IPS-18c (cell line): Measurements from ENCODE around the gene C6orf15.

Experiments used
- H3K4me3 ChIP-seq: 2 replicates; pipeline ENCODE4 v1.7.0; 2013; ENCODE audit warnings: low read depth, mild to moderate bottlenecking, low read length, moderate library complexity; ENCODE audit not compliant: insufficient read depth
- H3K9me3 ChIP-seq: one replicate; pipeline ENCODE4 v1.6.1; 2013; ENCODE audit warnings: mild to moderate bottlenecking, low read length, moderate library complexity; ENCODE audit not compliant: control insufficient read depth, insufficient read depth

Gene C6orf15

DNA sequence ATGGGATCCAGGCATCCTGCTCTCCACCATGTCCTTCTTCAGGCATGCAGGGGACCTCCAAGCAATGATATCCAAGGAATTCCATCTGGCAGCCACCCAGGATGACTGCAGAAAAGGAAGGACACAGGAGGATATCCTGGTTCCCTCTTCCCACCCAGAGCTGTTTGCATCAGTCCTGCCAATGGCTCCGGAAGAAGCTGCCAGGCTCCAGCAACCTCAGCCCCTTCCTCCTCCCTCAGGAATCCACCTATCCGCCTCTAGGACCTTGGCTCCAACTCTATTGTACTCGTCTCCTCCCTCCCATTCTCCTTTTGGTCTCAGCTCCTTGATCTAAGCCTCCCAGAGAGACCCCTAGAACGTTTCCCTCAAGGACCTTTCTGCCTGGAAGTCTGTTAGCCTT, 27.2 kb upstream of the C6orf15 start:
- Histone ChIP-seq H3K9me3 (no peaks in the 10 kb centered on the region), H3K4me3 (no peak overlapping the region)

DNA sequence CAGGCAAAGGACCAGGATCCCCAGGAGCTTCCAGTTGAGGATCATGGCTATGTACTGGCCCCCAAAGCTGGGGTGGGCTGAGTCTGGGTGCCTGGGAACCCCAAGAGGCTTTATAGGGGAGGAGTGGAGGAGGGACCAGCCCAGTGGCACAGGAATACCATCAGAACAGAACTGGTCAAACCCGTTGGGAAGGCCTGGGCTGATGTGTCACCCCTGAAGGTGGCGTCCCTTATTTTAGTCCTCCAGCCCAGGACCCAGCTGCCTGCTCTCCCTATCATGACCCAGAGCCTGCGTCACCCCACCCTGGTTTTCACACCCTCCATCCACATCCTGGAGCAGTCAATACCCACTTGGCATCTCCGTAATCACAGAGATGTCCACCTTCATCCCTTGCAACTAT, 26.6 kb upstream of the C6orf15 start, which contains the start of gene PSORS1C2:
TSS of gene PSORS1C2 (minus strand) at position 85 of the 400 bp plus-strand sequence. CDS start at position 45, 40 bp downstream.
- Histone ChIP-seq H3K9me3 (no peaks in the 10 kb centered on the region), H3K4me3 (peak within 1 kb of the TSS; percentile 31; the same call in 1 of the 2 replicates)

DNA sequence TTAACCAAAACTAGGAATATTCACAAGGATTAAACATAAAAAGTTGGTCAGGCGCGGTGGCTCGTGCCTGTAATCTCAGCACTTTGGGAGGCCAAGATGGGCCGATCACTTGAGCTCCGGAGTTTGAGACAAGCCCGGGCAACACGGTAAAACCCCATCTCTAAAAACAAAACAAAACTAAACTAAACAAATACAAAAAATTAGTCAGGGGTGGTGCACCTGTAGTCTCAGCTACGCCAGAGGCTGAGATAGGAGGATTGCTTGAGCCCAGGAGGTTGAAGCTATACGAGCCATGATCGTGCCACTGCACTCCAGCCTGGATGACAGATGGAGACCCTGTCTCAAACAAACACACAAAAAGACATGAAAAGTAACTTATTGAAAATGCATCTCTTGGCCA, 23.3 kb upstream of the C6orf15 start:
- no peaks in the 10 kb centered on the region for H3K9me3 ChIP-seq
- no peak overlapping the region for H3K4me3 ChIP-seq

DNA sequence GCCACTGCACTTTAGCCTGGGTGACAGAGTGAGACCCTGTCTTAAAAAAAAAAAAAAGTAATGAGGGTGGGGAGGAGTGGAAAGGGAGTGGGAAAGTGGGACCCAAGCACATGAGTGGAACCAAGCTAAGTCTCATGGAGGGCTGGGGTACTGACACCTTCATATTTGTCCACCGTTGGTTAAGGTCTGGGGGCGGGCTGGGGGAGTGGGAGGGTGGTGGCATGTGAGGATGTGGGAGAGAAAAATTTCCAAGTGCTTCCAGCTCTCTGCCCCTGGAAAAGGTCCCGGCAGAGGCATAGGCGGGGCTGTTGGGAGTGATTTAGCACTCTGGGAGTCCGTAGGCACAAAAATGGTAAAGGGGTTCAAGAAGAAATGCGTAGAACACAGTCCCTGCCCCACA, 20.4 kb upstream of the C6orf15 start:
- Histone ChIP-seq H3K9me3 (no peaks in the 10 kb centered on the region), H3K4me3 (no peak overlapping the region)

DNA sequence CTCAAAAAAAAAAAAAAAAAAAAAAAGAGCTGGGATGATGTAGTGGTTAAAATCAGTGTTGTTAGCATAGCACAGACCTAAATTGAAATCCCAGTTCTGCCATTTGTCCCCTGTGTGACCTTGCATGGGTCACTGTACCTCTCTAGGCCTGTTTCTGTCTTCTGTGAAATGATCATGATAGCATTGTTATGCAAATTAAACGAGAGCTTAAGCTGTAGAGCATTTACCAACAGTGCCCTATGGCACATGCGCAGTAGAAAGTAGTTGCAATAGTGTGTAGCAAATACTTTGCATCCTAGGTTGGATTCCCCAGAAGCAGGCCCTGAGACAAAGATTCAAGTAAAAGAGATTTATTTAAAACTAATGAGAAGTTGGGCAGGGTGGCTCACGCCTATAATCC, 19.2 kb upstream of the C6orf15 start:
- Histone ChIP-seq H3K9me3 (no peaks in the 10 kb centered on the region), H3K4me3 (no peak overlapping the region)

DNA sequence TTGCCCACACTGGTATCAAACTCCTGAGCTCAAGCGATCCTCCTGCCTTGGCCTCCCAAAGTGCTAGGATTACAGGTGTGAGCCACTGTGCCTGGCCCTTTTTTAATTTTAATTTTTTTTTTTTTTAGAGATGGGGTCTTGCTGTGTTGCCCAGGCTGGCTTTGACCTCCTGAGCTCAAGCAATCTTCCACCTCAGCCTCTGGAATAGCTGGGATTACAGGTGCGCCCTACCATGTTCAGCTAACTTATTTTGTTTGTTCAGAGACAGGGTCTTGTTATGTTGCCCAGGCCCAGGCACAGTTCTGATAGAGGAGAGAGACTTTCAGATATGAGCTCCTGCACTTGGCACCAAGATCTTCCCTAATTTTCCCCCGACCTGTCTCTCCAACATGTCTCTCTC, 18.4 kb upstream of the C6orf15 start:
- Histone ChIP-seq H3K9me3 (no peaks in the 10 kb centered on the region), H3K4me3 (no peak overlapping the region)

DNA sequence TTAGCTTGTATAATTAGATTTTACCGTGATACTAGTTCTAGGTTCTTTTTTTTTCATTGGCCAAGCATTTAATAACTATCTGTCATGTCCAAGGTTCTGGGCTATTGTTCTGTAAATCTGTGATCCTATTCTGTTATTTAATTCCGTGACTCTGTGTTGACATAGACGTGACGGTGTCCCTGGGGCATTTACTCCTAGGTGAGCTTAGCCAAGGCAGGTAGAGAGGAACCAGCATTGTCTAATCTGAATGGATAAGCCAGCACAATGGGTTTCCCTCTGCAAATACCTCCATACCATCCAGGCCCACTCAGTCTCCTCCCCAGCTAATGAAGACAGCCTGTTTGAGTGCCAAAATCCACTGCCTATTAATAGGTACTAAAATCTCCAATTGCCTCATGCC, 16.8 kb upstream of the C6orf15 start:
- H3K9me3 ChIP-seq = no peaks in the 10 kb centered on the region
- no peak overlapping the region for H3K4me3 ChIP-seq

DNA sequence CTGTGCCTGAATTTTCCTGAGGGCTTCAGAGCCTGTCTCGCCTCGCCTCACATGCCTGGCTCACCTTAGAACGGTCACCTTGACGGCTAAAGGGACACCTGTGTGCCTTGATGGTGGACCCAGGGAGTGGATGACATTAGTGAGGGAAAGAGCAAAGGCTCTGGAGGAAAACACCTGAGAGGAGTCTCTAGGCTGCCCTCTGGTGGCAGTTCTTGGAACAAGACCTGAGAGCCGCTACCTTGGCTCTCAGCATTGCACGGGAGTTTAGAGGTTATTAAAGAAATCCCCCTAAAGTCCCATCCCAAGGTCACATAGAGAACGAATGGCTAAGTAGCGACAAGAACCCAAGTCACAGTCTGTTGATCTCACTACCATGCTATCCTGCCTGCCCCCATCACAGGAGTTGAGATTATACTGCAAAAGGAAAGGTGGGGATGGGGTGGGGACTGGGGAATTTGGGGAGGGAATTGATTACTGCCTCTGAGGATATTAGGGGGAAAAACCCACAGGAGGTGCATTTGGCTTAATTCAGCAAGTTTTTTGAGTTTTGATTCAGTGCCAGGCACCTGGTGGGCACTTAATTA, 15.8 kb upstream of the C6orf15 start:
- Histone ChIP-seq H3K9me3 (no peaks in the 10 kb centered on the region), H3K4me3 (no peak overlapping the region)

DNA sequence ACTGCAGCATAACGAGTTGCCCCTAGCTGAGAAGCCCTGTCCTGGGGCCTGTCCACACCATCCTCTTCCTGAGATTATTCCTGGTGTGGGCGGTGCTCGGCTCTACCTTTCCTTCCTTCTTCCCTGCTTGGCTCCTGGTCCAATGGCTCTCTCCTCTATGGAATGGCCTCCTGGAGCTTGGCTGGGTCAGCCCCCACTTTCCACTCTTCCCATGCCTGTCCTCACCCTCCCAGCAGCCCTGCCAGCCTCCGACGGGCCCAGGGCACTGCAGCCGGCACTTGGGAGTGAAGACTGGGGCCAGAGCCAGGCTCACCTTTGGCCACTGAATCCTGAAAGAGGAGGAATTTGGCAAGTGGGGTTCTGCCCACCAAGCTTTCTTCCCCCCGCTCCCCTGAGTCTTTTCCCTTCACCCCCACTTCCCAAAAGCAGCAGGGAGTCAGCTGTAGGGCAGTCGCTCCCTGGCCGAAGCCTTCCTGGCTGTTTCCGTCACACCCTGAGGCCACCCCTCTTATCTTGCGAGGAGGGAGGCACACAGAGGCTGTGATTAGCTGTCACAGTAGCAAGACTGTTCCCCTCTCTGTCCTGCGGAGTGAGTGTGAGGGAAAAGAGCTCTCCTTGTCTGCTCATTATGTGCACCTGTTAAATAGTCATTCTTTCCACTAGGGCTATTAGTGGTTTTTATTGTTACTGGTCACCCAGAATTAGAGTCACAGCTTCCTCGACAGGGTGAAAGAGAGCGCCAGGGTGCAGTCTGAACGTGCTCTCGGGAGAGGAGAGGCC, 14.2 kb upstream of the C6orf15 start:
- H3K4me3 ChIP-seq = no peak overlapping the region
- H3K9me3 ChIP-seq = no peaks in the 10 kb centered on the region

DNA sequence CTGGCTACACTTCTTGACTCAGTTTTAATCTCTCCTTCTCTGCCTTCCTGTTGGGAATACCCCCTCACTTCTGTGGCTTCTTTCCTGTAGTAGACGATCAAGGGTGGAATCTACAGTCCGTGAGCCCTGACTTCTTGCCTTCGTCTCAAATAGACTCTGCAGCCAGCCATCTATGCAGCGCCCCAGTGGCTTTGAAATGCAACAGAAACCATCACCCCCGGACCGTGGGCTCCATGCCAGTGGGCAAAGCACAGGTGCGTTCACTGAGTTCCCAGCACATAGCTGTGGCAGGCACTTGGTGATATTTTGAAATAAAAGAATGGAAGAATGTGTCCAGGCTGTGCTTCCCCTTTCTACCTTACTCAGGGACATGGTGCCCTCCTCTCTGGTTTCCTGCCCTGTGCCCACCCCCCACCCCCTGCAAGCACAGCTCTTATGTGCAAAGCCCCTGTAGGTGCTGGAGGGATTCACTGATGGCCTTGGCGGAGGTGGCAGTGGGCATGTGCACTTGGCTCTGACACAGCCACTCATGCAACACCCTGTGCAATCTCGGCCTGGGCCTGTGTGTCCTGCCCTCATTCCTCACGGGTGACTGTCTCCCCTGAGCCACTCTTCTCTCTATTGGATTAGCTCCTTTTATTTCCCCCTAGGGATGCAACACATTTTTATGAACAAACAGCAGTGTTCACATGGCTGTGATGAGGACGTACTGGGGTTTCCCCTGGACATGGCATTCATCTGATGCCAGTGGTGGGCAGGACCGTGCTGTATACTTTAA, 13.4 kb upstream of the C6orf15 start:
- no peaks in the 10 kb centered on the region for H3K9me3 ChIP-seq
- no peak overlapping the region for H3K4me3 ChIP-seq

DNA sequence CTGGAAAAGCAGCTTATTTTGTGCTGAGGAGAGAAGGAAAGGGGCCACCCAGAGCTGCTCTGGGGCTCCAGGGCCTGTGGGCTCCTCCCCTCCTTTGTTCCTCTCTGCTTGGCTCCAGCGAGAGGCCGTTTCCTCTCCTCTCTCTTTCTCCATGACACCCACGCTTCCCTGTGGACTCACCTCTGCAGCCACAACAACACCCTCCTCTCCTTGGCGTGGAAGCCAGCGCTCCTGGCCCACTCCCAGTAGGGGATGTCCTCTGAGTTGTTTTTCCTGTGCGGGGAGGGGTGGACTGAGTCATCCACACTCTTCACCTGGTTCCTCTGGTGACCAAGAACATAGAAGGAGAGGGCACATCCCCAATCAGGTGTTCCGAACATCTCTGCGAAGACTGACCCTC, 12.8 kb upstream of the C6orf15 start:
- Histone ChIP-seq H3K9me3 (no peaks in the 10 kb centered on the region), H3K4me3 (no peak overlapping the region)

DNA sequence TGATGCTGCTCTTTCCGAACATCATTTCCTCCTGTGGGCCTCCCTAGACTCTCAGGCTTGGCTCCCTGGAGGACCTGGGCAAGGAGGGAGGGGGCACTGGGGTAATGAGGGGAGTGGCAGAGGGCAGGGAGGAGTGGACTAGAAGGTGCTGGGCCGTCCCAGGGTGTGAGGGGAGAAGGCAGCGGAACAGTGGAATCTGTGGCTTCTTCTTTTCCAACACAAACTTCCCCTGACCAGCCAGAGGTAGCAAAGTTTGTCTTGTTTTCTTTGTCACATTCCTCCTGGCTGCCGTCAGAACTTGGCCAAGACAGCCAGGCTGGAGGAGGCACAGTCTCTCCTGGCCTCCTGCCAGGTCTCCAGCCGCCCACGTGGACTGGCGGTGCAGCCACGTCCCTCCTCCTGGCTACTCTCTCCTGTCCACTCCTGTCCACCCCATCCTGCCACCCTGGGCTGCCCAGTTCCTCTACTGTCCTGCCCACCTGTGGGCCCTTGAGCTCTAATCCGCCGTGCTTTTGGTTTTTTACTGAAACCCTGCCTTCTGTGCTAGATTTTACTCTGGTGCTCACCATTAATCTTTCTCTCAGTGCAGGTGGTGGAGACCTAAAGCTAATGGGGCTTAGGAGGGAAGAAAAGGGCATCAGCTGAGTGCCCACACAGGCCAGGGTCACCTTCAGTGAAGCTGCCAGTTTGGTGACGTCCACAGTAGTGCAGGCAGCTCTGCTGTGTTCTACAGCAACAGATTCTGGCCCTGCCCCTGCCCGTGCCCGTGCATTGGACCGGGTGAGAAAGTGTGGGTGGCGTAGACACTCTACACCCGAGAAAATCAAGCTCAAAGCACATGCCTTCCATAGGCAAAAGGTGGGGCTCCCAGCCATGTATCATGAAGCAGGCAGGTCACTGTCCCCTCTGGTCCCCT, 10.7 kb upstream of the C6orf15 start:
- no peak overlapping the region for H3K4me3 ChIP-seq

DNA sequence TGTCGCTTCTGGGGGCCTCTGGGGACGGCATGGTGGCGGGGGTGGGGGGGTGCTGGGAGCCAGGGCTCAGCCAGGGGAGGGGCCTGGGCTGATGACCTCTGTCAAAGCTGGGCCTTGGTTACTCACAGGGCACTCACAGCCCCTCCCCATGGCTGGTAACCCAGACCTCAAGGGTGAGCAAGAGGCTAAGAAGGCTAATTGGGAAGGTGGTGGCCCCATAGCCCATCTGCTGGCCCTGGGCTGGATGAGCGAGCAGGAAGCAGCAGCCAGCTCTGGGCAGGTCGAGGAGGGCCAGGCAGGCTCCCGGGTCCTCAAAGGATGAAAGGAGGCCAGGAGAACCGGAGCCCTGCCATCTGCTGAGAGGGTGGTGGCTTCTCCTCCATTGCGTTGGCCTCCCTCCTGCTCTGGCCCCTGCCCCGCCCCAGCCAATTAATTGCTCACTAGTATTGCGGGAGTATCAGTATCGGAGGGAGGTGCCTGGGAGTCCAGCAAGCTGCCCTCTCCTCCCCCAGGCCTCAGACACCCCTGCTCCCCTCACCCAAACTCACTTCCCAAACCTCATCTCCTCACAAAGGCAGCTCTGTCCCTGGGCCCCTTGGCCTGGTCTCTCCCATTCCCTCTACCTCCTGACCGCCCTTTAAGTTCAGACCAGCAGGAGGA, 8.9 kb upstream of the C6orf15 start:
- Histone ChIP-seq H3K9me3 (no peaks in the 10 kb centered on the region), H3K4me3 (no peak overlapping the region)

More for the DNA sequence above, 10.7 kb upstream of the C6orf15 start:
- H3K9me3 ChIP-seq = no peaks in the 10 kb centered on the region

DNA sequence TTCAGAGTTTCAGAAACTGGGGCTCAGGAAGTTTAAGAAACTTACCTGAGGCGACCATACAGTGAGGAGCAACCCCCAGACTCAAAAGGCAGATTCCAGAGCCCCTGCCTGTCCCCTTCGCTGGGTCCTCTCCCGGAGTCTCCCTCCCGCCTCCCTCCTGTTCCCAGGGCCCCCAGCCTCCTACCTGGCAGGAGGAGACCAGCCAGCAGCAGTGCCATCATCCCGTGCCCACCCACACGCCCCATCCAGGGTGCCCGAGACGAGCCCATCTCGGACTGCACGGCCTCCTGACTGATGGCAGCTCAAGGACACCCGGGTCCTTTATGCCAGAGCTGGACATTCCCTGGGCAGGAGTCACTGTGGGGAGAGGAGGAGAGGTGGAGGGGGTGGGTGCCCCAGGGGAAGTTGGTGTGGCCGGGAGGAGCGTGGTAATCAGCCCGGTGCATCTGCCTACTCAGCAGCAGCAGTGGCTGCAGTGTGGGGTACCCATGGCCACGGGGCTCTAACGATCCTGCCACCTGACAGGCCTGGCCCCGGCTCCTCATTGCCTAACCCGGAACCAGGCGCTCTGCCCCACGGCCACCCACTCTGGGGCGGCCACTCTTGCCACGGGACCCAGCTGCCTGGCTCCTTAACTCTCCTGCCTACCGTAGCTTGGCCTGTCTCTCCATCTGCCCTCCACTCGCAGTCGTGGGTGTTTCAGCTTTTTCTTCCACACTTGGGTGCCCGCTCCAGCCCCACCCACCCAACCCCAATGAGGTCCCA, 8.0 kb upstream of the C6orf15 start, which contains the start of gene CDSN:
TSS of gene CDSN (minus strand) at position 296 of the 765 bp plus-strand sequence. CDS start at position 269, 27 bp downstream.
- Histone ChIP-seq H3K4me3 (no peak within 1 kb of the TSS), H3K9me3 (no peaks in the 10 kb centered on the region)

DNA sequence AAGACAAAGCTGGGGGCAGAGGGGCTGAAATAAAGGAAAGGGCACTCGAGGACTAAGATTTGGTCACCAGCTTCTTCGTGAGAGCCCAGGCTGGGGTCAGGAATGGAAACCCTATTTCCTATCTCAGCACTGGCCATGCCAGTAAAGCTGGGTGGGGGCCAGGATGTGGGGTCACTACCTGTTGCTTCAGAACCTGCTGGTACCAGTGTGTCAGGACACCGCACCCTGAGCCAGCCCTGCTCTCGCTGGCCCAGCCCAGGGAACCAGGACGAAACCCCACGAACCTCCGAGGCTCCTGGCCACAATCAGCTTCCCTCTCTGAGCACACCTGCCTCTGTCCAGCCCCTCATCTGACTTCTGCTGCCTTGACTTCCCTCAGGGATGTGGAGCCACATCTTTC, 5.8 kb upstream of the C6orf15 start:
- Histone ChIP-seq H3K9me3 (no peaks in the 10 kb centered on the region), H3K4me3 (no peak overlapping the region)
